Measurements from ENCODE around the gene IVD.

Gene IVD

DNA sequence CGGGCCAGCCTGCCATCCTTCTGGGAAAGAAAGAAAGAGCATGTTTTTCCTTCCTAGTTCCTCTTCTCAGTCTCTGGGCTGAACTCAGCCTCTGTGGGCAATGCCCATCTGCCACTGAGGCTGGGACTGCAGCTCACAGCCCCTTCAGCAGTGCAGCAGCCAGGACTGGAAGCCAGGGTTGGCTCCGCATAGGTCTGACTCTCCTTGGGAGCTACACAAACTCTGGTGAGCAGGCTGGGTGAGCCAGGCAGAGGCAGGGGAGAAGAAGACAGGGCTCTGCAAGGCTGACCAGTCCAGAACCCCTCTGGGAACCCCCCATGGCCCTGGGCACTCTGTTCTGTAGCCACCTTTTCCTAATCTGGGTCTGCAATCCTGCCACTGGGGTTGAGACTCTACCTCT lies 44.0 kb upstream of the IVD start:
- TF ChIP-seq, protein P1, sequence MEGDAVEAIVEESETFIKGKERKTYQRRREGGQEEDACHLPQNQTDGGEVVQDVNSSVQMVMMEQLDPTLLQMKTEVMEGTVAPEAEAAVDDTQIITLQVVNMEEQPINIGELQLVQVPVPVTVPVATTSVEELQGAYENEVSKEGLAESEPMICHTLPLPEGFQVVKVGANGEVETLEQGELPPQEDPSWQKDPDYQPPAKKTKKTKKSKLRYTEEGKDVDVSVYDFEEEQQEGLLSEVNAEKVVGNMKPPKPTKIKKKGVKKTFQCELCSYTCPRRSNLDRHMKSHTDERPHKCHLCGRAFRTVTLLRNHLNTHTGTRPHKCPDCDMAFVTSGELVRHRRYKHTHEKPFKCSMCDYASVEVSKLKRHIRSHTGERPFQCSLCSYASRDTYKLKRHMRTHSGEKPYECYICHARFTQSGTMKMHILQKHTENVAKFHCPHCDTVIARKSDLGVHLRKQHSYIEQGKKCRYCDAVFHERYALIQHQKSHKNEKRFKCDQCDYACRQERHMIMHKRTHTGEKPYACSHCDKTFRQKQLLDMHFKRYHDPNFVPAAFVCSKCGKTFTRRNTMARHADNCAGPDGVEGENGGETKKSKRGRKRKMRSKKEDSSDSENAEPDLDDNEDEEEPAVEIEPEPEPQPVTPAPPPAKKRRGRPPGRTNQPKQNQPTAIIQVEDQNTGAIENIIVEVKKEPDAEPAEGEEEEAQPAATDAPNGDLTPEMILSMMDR (IDR thresholded peaks at IDR 0.05), result no peak

DNA sequence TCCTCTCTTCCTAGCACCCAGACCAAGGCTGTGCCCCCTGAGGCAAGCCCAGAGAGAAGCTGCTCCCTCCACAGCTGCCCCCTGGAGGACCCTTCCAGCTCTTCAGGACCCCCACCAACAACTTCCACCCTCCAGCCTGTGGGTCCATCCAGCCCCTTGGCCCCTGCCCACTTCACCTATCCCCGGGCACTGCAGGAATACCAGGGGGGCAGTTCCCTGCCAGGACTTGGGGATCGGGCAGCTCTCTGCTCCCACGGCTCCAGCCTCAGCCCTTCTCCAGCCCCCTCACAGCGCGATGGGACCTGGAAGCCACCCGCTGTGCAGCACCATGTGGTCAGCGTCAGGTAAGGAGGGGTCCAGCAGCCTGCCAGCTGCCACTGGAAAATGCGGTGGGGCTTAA lies 42.0 kb upstream of the IVD start:
- TF ChIP-seq, protein P1 (IDR thresholded peaks at IDR 0.05), result no peak

DNA sequence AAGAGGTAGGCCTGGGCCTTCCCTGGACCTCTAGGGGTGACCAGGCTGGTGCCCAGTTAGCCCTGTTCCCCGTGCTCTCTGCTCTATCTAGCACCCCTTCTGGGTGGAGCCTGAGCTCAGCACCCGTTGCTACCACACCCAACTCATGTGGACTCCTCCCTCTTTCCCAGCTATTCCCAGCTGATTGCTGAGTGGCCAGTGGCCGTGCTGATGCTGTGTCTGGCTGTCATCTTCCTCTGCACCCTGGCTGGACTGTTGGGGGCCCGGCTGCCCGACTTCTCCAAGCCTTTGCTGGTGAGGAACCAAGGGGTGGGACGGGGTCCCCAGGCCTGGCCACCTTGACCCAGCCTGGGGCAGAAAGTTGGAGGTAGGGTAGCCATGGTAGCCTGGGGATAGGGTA lies 41.3 kb upstream of the IVD start:
- TF ChIP-seq, protein P1 (IDR thresholded peaks at IDR 0.05), result no peak

DNA sequence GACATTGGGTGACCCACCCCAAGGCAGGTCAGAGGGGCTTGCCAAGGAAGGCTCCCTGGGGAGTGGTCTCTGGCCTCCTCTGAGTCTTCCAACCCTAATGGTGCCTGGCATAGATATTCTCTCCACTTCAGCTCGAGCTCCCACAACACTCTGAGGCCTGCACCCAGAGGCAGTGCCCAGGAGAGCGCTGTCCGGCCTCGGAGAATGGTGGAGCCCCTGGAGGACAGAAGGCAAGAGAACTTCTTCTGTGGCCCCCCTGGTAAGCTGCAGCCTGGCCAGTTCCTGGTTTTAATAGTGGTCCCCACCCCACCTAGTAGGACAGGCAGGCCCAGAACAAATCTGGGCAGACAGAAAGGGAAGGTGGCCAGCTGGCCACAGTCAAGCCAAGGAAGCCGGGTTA lies 40.6 kb upstream of the IVD start:
- TF ChIP-seq, protein P1 (IDR thresholded peaks at IDR 0.05), result no peak

DNA sequence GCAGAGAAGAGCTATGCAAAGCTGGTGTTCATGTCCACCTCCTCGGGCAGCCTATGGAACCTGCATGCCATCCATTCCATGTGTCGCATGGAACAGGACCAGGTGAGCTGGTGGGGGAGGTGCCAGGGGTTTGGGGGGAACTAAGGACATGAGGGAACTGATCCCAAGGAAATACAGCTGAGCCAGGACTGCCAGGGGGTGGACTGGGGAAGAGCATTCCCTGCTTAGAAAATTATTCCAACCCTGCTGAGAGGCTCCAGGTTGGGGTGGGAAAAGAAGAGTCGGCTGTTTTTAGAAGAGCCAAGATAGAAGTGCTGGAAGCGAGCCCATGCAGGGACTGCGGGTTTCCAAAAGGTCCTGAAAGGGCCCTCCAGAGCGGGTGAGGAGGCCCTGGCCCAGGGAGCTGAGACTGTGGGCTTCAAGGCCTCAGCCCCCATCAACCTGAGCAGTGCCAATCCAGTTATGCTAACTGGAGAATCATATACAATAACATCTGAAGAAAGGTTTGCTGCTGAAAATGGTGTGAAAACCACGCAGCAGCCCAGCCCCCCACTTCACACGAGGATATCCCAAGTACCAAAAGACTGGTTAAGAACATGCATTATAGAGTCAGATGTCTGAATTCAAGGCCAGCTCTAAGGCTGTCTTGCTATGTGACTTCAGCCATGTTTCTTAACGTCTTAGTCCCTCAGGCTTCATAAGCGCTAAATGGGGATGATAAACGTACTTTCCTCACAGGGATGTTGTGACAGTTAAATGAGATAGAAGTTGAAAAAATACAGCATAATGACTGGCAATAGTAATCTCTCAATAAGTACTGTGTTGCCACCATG lies 39.8 kb upstream of the IVD start:
- TF ChIP-seq, protein P1 (IDR thresholded peaks at IDR 0.05), result no peak

DNA sequence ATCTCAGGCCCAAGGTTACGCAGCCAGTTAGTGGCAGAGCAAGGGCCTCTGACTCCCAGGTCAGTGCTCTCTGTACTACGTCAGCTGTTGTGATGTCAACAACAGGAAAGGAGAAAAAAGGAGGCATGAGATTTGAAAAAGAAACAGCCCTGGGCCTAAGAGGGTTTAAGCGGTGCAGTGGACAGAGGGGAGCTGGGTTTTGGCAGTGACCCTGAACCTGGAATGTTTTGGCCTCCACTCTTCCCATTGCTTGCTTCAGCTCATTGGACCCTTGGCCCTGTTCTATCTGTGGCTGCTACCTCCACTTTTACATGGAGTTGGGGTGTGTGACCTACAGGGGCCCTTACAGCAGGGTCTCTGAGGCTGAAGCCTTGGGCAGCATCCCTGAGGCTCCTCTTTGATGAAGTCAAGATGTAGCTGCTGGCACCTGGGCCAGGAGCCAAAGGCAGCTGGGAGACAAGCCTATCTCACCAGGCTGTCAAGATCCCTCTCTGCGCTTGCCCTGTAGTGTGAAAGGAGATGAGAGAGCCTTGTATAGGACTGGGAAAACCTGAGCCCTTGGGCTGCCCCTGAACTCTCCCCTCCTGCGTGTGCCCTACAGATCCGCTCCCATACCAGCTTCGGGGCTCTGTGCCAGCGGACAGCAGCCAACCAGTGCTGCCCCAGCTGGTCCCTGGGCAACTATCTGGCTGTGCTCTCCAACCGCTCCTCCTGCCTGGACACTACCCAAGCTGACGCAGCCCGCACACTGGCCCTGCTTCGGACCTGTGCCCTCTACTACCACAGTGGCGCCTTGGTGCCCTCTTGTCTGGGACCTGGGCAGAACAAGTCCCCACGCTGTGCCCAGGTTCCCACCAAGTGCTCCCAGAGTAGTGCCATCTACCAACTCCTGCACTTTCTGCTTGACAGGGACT lies 38.9 kb upstream of the IVD start:
- TF ChIP-seq, protein P1 (IDR thresholded peaks at IDR 0.05), result no peak

DNA sequence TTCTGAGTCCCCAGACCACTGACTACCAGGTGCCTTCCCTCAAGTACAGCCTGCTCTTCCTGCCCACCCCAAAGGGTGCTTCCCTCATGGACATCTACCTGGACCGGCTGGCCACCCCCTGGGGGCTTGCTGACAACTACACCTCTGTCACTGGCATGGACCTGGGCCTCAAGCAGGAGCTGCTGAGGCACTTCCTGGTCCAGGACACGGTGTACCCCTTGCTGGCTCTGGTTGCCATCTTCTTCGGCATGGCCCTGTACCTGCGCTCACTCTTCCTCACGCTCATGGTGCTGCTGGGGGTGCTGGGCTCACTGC lies 38.3 kb upstream of the IVD start:
- TF ChIP-seq, protein P1 (IDR thresholded peaks at IDR 0.05), result no peak
